Endothelial cell of umbilical vein (primary cell): ENCODE measurements around the gene NT5DC2. TPM values are rescaled to one million over a fixed set of nuclear protein-coding genes. Genes with fewer than 3 reads are reported as not detected.

Experiments used
- BruUV-seq: library from RNA; stranded (reverse); fragments of 400-500 nt; replicated peaks from 2 replicates; lab custom pipeline; 2021; lab: Mats Ljungman, UMichigan
- CTCF ChIA-PET: fragments of 300-600, 350-600 bp; sonication (Branson Sonifier 250); formaldehyde crosslinking; loops from one replicate; lab custom pipeline; 2021; ENCODE audit warnings: antibody characterized with exemption, inconsistent platforms; lab: Charles Lee
- POLR2A ChIA-PET: fragments of 300-600, 350-600 bp; sonication (Branson Sonifier 250); formaldehyde crosslinking; loops from one replicate; lab custom pipeline; 2021; ENCODE audit warnings: antibody characterized with exemption, inconsistent platforms; lab: Charles Lee
- DNase-seq: peaks from one replicate; pipeline ENCODE4 v3.0.0-alpha.2; 2011; ENCODE audit warnings: low read depth, low spot score
- FAIRE-seq: peaks from 2 replicates; lab custom pipeline; 2011; peaks lifted over from hg19 to GRCh38; lab: Jason Lieb, UNC
- H2AFZ ChIP-seq: 2 replicates; pipeline ENCODE4 v1.6.0; 2012; ENCODE audit warnings: low read depth, low read length, control low read depth, inconsistent platforms
- H3K27ac ChIP-seq: 2 replicates; pipeline ENCODE4 v1.5.1; 2011; ENCODE audit warnings: low read depth, mild to moderate bottlenecking, control low read depth, low read length, moderate library complexity; ENCODE audit not compliant: insufficient read depth
- H3K27me3 ChIP-seq, 2 experiments: 2 replicates each; pipeline versions ENCODE4 v1.6.0 to v1.6.1; 2011; ENCODE audit warnings: low read length in 2 of 2, mixed read lengths in 1 of 2; ENCODE audit not compliant: control insufficient read depth in 2 of 2, insufficient read depth in 2 of 2
- H3K36me3 ChIP-seq, 2 experiments: 2 replicates in 1 of 2; 3 replicates in 1 of 2; pipeline ENCODE4 v1.5.1; 2011; ENCODE audit warnings: low read length in 2 of 2, mild to moderate bottlenecking in 1 of 2, moderate library complexity in 1 of 2; ENCODE audit not compliant: control insufficient read depth in 2 of 2, insufficient read depth in 2 of 2; ENCODE audit errors: extremely low read depth in 1 of 2
- H3K4me1 ChIP-seq: 3 replicates; pipeline ENCODE4 v1.5.1; 2011; ENCODE audit warnings: mild to moderate bottlenecking, low read length; ENCODE audit not compliant: control insufficient read depth, insufficient read depth; ENCODE audit errors: extremely low read depth
- H3K4me2 ChIP-seq: 2 replicates; pipeline ENCODE4 v1.6.1; 2011; ENCODE audit warnings: low read length, control low read depth, mixed read lengths; ENCODE audit not compliant: insufficient read depth
- H3K4me3 ChIP-seq, 3 experiments: fragments of 200-600 bp in 1 of 3; sonication (generic), shearing (Covaris generic) in 1 of 3; replicated peaks in 1 of 3; 2 replicates each; pipeline ENCODE4 v1.5.1; 2011 to 2016; ENCODE audit warnings: control low read depth in 3 of 3, low read length in 3 of 3, mild to moderate bottlenecking in 2 of 3, inconsistent platforms in 1 of 3, low read depth in 1 of 3, moderate library complexity in 1 of 3; ENCODE audit not compliant: insufficient read depth in 1 of 3
- H3K79me2 ChIP-seq: 2 replicates; pipeline ENCODE4 v1.6.0; 2012; ENCODE audit warnings: low read length, inconsistent platforms; ENCODE audit not compliant: control insufficient read depth, insufficient read depth
- H3K9ac ChIP-seq: replicated peaks from 2 replicates; pipeline ENCODE3; 2011; ENCODE audit warnings: low read length, control low read depth; ENCODE audit not compliant: insufficient read depth; ENCODE audit errors: extremely low read depth
- H3K9me1 ChIP-seq: replicated peaks from 3 replicates; pipeline ENCODE4 v1.6.0; 2011; ENCODE audit warnings: mild to moderate bottlenecking, low read length; ENCODE audit not compliant: control insufficient read depth, insufficient read depth; ENCODE audit errors: extremely low read depth
- H3K9me3 ChIP-seq: replicated peaks from 2 replicates; pipeline ENCODE4 v1.5.1; 2012; ENCODE audit warnings: low read length, inconsistent platforms; ENCODE audit not compliant: control insufficient read depth, insufficient read depth
- H4K20me1 ChIP-seq: replicated peaks from 2 replicates; pipeline ENCODE3; 2011; ENCODE audit warnings: mild to moderate bottlenecking, low read length; ENCODE audit not compliant: control insufficient read depth, insufficient read depth; ENCODE audit errors: extremely low read depth
- CTCF ChIP-seq, 2 donors: IDR thresholded peaks; 1 replicate in 1 of 2; 2 replicates in 1 of 2; pipeline ENCODE4 v1.5.1; 2011; ENCODE audit warnings: low read length in 2 of 2, mild to moderate bottlenecking in 2 of 2, moderate library complexity in 2 of 2, control low read depth in 1 of 2, inconsistent platforms in 1 of 2, low read depth in 1 of 2; ENCODE audit not compliant: insufficient read depth in 1 of 2; ENCODE audit errors: extremely low read depth in 1 of 2
- EZH2 ChIP-seq: IDR thresholded peaks from 2 replicates; pipeline ENCODE4 v1.6.1; 2012; ENCODE audit warnings: borderline replicate concordance, low read depth, mild to moderate bottlenecking, moderate library complexity, low read length, inconsistent platforms; ENCODE audit not compliant: severe bottlenecking
- FOS ChIP-seq: IDR thresholded peaks from 2 replicates; pipeline ENCODE4 v1.6.1; 2011; ENCODE audit warnings: mild to moderate bottlenecking, low read length, moderate library complexity, borderline replicate concordance; ENCODE audit not compliant: insufficient read depth
- GATA2 ChIP-seq: IDR thresholded peaks from 2 replicates; pipeline ENCODE4 v1.7.0; 2011; ENCODE audit warnings: low read depth, mild to moderate bottlenecking, moderate library complexity, mixed read lengths, low read length; ENCODE audit not compliant: insufficient read length, insufficient read depth
- JUN ChIP-seq: IDR thresholded peaks from 2 replicates; pipeline ENCODE4 v1.6.1; 2011; ENCODE audit warnings: borderline replicate concordance, low read depth; ENCODE audit not compliant: insufficient read length, insufficient read depth
- MAX ChIP-seq: IDR thresholded peaks from 2 replicates; pipeline ENCODE4 v1.6.1; 2011; ENCODE audit not compliant: insufficient read depth, insufficient read length
- MYC ChIP-seq: IDR thresholded peaks from one replicate; pipeline ENCODE4 v1.6.1; 2011; ENCODE audit warnings: mild to moderate bottlenecking, low read depth, low read length
- POLR2A ChIP-seq: IDR thresholded peaks from 2 replicates; pipeline ENCODE4 v1.6.1; 2012; ENCODE audit warnings: low read depth, mild to moderate bottlenecking, control low read depth, low read length
- POLR2AphosphoS5 ChIP-seq: IDR thresholded peaks from 2 replicates; pipeline ENCODE4 v1.6.1; 2012; ENCODE audit warnings: low read depth, mild to moderate bottlenecking, control low read depth, low read length, moderate library complexity; ENCODE audit not compliant: insufficient read depth
- dilution Hi-C: fragments of 300-500 bp; cut with MboI; formaldehyde crosslinking; loops from one replicate; pipeline ENCODE4 v1.15.0; 2019; ENCODE audit warnings: low sequenced_read_pairs; ENCODE audit not compliant: extremely low pct_ligation_motif_present
- intact Hi-C: fragments of 100-400 bp; cut with micrococcal nuclease; formaldehyde crosslinking; loops from one replicate; pipeline ENCODE4 v1.10.0; 2022
- polyA plus RNA-seq, 4 experiments: library from polyadenylated mRNA; depleted of rRNA in 3 of 4; stranded (reverse) in 3 of 4; unstranded in 1 of 4; fragments of >200 nt; gene quantifications; 2 replicates each; pipeline versions ENCODE4 v1.2.1 to v1.2.3, GENCODE V29; 2011 to 2012; ENCODE audit warnings: missing spikeins in 1 of 4
- total RNA-seq: library from RNA; stranded (reverse); gene quantifications from 2 replicates; pipeline ENCODE4 v1.2.3, GENCODE V29; 2021

The NT5DC2 gene
- total and polyA plus RNA-seq, 2 donors (not counting 3 experiments of a cell fraction or from before 2014, with no cell fraction given), result 298 to 402 TPM

GRCh38 chr3:52554026-52554755 is 20.5 kb upstream of the NT5DC2 start:
- dilution Hi-C loops (no loop called here), intact Hi-C loops (no loop called here)
- Histone ChIP-seq H3K79me2 (peaks cover 2% of the 10 kb centered on the region), H3K36me3 (peaks cover 27% of the 10 kb centered on the region in 2 experiments), H3K9me1 (no peaks in the 10 kb centered on the region), H3K4me2 (no peak overlapping the region), H3K9me3 (no peaks in the 10 kb centered on the region), H2AFZ (no peak overlapping the region), H3K9ac (no peak overlapping the region), H3K27me3 (no peaks in the 10 kb centered on the region), H3K27ac (no peak overlapping the region), H3K4me3 (no peak overlapping the region), H3K4me1 (no peaks in the 10 kb centered on the region), H4K20me1 (no peaks in the 10 kb centered on the region)
- TF ChIP-seq MYC (no peak), CTCF (IDR thresholded peaks at IDR 0.05; ENCODE audit: extremely low read depth in 1 of 2, insufficient read depth in 1 of 2, low read depth in 1 of 2, low read length in 2 of 2) (no peak), POLR2A (no peak), JUN (no peak), POLR2AphosphoS5 (no peak), EZH2 (no peak), FOS (no peak), MAX (no peak), GATA2 (no peak)
- ChIA-PET POLR2A (no interaction called here), CTCF (no interaction called here)
- FAIRE-seq (no peak), DNase-seq (no peak)
- no TSS peak for BruUV-seq
